ENCODE results near the gene ZNF532.

GRCh38 chr18:58862851-58863538, 1.7 kb upstream of the ZNF532 start:
- TF ChIP-seq CTCF (IDR thresholded peaks at IDR 0.05) (no peak), REST (IDR thresholded peaks at IDR 0.05; ENCODE audit: insufficient read depth in 1 of 2, low read depth in 2 of 2, low read length in 1 of 2) (no peak)
